ENCODE measurements around the gene GRK5. TPM values are rescaled to one million over a fixed set of nuclear protein-coding genes. Genes with fewer than 3 reads are reported as not detected.
A peak's percentile ranks its signal among the peaks of the same experiment; 100 is the strongest.
"Not testable (repeated sequence)": the region's sequence is repeated elsewhere in the genome, so short reads cannot be mapped to it uniquely, and the experiment has no call there.

Gene GRK5
- total RNA-seq, 1 donor from 2014 or later, result 12.5 TPM

DNA sequence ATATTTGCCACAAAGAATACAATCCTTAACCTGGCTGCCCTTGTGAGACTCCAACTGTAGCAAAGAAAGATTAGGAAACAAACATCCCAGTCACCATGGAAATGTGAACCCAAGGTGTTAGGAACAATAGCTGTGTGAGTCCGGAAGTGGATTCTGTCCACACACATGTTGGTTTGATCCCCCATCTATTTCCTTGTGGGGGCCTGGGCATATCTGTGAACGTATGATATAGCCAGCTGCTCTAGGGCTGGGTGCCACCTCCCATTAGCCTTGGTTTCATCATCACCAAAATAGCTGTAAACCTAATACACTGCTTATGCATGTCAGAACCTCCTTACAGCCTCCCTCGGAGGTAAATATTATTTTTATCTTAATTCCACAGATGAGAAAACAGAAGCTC lies 26.4 kb downstream of the GRK5 start:
- Histone ChIP-seq H3K4me3 (ENCODE audit: low read length in 3 of 3) (no peak overlapping the region), H3K9me3 (ENCODE audit: control insufficient read depth in 3 of 3, low read length in 3 of 3) (no peaks in the 10 kb centered on the region), H3K27ac (ENCODE audit: low read depth, low read length) (peak overlapping the region; percentile 37), H3K27me3 (ENCODE audit: control insufficient read depth in 3 of 3, insufficient read depth in 3 of 3, low read length in 3 of 3) (no peaks in the 10 kb centered on the region), H3K4me1 (ENCODE audit: control insufficient read depth in 3 of 3, insufficient read depth in 3 of 3, low read length in 3 of 3) (peaks cover 19 to 31% (median 26%) of the 10 kb centered on the region in 3 donors), H3K36me3 (ENCODE audit: control insufficient read depth in 3 of 3, insufficient read depth in 3 of 3, low read length in 3 of 3) (no peaks in the 10 kb centered on the region), H3K9ac (ENCODE audit: low read depth in 1 of 3, low read length in 3 of 3) (no peak overlapping the region)

DNA sequence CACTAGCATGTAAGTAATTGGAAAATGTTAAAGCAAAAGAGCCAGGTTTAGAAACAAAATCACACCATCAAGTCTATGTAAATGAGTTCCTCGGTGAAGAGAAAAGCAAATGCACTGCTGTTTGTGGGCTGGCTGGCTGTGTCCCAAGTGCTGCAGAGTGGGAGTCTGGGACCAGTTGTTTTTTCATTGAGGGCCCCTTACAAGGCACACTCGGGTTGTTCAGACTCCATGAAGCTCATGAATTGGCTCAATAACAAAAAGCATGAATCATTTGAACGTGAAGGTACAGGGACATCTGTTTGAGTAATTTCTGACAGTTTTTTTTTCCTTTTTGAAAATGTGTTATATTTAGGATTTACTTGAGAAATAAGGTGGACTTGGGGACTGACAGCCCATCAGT lies 28.0 kb downstream of the GRK5 start:
- no peak overlapping the region for H3K9ac ChIP-seq (ENCODE audit: low read depth in 1 of 3, low read length in 3 of 3)
- H3K4me1 ChIP-seq (ENCODE audit: control insufficient read depth in 3 of 3, insufficient read depth in 3 of 3, low read length in 3 of 3), result peaks cover 19 to 31% (median 26%) of the 10 kb centered on the region in 3 donors
- no peak overlapping the region for H3K4me3 ChIP-seq (ENCODE audit: low read length in 3 of 3)
- H3K36me3 ChIP-seq (ENCODE audit: control insufficient read depth in 3 of 3, insufficient read depth in 3 of 3, low read length in 3 of 3), result no peaks in the 10 kb centered on the region
- H3K9me3 ChIP-seq (ENCODE audit: control insufficient read depth in 3 of 3, low read length in 3 of 3), result no peaks in the 10 kb centered on the region
- no peak overlapping the region for H3K27ac ChIP-seq (ENCODE audit: low read depth, low read length)
- H3K27me3 ChIP-seq (ENCODE audit: control insufficient read depth in 3 of 3, insufficient read depth in 3 of 3, low read length in 3 of 3), result no peaks in the 10 kb centered on the region

DNA sequence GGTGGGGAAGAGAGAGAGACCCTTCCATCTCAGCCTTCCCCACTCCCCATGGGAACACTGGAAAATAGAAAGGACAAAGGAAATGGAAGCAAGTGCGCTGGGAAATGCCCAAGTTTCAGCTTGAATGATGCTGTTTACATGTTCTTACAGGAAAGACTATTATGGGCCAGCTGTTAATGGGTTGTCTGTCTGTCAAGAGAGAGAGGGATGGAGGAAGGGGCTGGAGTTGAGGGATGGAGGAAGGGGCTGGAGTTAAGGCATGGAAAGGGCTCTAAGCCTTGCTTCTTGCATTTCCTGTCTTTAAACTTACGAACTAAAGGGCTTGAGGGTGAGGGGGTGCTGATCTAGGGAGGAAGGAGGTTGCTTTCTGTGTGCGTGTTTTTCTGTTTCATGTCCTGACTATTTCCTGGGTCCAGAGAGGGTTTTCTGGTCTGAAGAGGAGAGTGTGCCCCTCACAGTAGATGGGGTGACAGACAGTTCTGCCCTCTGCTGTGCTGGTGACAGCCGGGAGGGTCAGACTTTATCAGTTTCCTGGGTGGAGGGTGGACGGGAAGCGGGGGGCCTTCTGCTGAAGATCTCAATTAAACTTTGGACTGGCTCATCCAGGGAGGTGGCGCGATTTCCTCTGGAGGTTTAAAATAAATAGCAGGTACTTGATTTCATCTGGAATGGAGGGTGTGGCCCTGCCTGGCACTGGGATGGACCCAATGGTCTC lies 30.5 kb downstream of the GRK5 start:
- Histone ChIP-seq H3K9me3 (ENCODE audit: control insufficient read depth in 3 of 3, low read length in 3 of 3) (no peaks in the 10 kb centered on the region), H3K27ac (ENCODE audit: low read depth, low read length) (peak overlapping the region; percentile 64), H3K4me3 (ENCODE audit: low read length in 3 of 3) (no peak overlapping the region), H3K4me1 (ENCODE audit: control insufficient read depth in 3 of 3, insufficient read depth in 3 of 3, low read length in 3 of 3) (peaks cover 20 to 32% (median 30%) of the 10 kb centered on the region in 3 donors), H3K36me3 (ENCODE audit: control insufficient read depth in 3 of 3, insufficient read depth in 3 of 3, low read length in 3 of 3) (no peaks in the 10 kb centered on the region), H3K27me3 (ENCODE audit: control insufficient read depth in 3 of 3, insufficient read depth in 3 of 3, low read length in 3 of 3) (no peaks in the 10 kb centered on the region), H3K9ac (ENCODE audit: low read depth in 1 of 3, low read length in 3 of 3) (no peak overlapping the region)

DNA sequence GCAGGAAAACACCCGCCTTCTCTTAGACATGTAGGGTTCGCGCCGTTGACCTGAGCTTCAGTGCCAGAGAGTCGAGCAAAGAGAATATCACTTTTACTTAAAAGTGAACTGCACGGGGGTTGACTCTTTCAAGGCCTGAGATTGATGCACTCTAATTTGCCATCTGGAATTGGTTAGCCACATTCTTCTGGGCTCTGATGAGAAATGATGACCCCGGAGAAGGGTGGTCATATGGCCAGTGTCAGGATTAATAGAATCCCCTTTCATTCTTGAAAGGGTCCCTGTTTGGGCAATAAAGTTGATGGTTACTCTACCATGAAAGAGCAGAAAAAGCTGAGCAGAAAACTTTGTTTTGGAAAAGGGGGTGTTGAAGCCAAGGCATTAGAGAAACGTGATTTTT lies 31.2 kb downstream of the GRK5 start:
- no peak overlapping the region for H3K4me3 ChIP-seq (ENCODE audit: low read length in 3 of 3)
- H3K9me3 ChIP-seq (ENCODE audit: control insufficient read depth in 3 of 3, low read length in 3 of 3), result no peaks in the 10 kb centered on the region
- no peaks in the 10 kb centered on the region for H3K27me3 ChIP-seq (ENCODE audit: control insufficient read depth in 3 of 3, insufficient read depth in 3 of 3, low read length in 3 of 3)
- H3K9ac ChIP-seq (ENCODE audit: low read depth in 1 of 3, low read length in 3 of 3), result no peak overlapping the region
- H3K27ac ChIP-seq (ENCODE audit: low read depth, low read length), result peak overlapping the region; percentile 64
- H3K36me3 ChIP-seq (ENCODE audit: control insufficient read depth in 3 of 3, insufficient read depth in 3 of 3, low read length in 3 of 3), result no peaks in the 10 kb centered on the region
- peaks cover 14 to 25% (median 23%) of the 10 kb centered on the region in 3 donors for H3K4me1 ChIP-seq (ENCODE audit: control insufficient read depth in 3 of 3, insufficient read depth in 3 of 3, low read length in 3 of 3)

DNA sequence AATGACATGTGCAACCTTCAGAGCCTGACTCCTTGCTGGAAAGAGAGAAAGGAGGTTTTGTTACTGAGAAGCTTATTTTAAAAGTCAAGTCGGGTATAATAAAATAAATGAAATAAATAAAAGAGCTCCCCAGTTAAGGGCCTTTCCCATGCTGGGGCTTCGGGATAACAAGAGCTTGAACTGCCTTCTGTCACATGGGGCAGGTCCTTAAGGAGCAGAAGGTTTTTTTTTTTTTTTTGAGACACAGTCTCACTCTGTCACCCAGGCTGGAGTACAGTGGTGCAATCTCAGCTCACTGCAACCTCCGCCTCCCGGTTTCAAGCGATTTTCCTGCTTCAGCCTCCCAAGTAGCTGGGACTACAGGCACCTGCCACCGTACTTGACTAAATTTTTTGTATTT lies 31.6 kb downstream of the GRK5 start:
- H3K4me1 ChIP-seq (ENCODE audit: control insufficient read depth in 3 of 3, insufficient read depth in 3 of 3, low read length in 3 of 3), result peaks cover 12 to 21% (median 19%) of the 10 kb centered on the region in 3 donors
- H3K9ac ChIP-seq (ENCODE audit: low read depth in 1 of 3, low read length in 3 of 3); H3K27ac ChIP-seq (ENCODE audit: low read depth, low read length); H3K27me3 ChIP-seq (ENCODE audit: control insufficient read depth in 3 of 3, insufficient read depth in 3 of 3, low read length in 3 of 3); H3K9me3 ChIP-seq (ENCODE audit: control insufficient read depth in 3 of 3, low read length in 3 of 3); H3K36me3 ChIP-seq (ENCODE audit: control insufficient read depth in 3 of 3, insufficient read depth in 3 of 3, low read length in 3 of 3); H3K4me3 ChIP-seq (ENCODE audit: low read length in 3 of 3): not testable (repeated sequence)

DNA sequence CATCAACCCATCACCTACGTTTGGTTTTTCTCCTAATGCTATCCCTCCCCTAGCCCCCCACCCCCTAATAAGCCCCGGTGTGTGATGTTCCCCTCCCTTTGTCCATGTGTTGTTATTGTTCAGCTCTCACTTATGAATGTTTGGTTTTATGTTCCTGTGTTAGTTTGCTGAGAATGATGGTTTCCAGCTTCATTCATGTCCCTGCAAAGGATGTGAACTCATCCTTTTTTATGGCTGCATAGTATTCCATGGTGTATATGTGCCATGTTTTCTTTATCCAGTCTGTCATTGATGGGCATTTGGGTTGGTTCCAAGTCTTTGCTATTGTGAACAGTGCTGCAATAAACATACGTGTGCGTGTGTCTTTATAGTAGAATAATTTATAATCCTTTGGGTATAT lies 32.3 kb downstream of the GRK5 start:
- H3K27ac ChIP-seq (ENCODE audit: low read depth, low read length), result not testable (repeated sequence)

DNA sequence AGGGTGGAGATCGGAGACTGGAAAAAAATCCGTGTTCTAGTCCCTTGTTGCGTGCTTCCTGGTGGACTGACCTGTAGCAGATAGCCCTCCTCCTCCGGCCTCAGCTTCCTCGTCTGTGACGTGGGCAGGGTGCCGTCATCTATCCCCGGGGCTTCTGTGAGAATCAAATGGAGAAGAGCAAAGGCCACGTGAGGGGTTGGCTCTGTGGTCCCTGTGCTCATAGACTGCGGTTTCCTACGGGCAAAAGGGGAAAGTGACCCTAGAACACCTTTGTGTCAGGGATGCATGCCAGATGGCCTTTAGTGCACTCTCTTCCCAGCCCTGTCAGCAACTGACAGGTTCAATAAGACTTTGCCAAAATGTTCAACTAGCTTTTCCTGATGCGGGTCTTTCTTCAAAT lies 33.7 kb downstream of the GRK5 start:
- no peaks in the 10 kb centered on the region for H3K9me3 ChIP-seq (ENCODE audit: control insufficient read depth in 3 of 3, low read length in 3 of 3)
- H3K27me3 ChIP-seq (ENCODE audit: control insufficient read depth in 3 of 3, insufficient read depth in 3 of 3, low read length in 3 of 3), result no peaks in the 10 kb centered on the region
- no peak overlapping the region for H3K4me3 ChIP-seq (ENCODE audit: low read length in 3 of 3)
- H3K9ac ChIP-seq (ENCODE audit: low read depth in 1 of 3, low read length in 3 of 3), result no peak overlapping the region
- H3K27ac ChIP-seq (ENCODE audit: low read depth, low read length), result no peak overlapping the region
- H3K4me1 ChIP-seq (ENCODE audit: control insufficient read depth in 3 of 3, insufficient read depth in 3 of 3, low read length in 3 of 3), result peaks cover 6 to 17% (median 14%) of the 10 kb centered on the region in 3 donors
- H3K36me3 ChIP-seq (ENCODE audit: control insufficient read depth in 3 of 3, insufficient read depth in 3 of 3, low read length in 3 of 3), result no peaks in the 10 kb centered on the region

More for the DNA sequence above, 32.3 kb downstream of the GRK5 start:
- H3K27me3 ChIP-seq (ENCODE audit: control insufficient read depth in 3 of 3, insufficient read depth in 3 of 3, low read length in 3 of 3); H3K9ac ChIP-seq (ENCODE audit: low read depth in 1 of 3, low read length in 3 of 3); H3K9me3 ChIP-seq (ENCODE audit: control insufficient read depth in 3 of 3, low read length in 3 of 3); H3K36me3 ChIP-seq (ENCODE audit: control insufficient read depth in 3 of 3, insufficient read depth in 3 of 3, low read length in 3 of 3); H3K4me3 ChIP-seq (ENCODE audit: low read length in 3 of 3): not testable (repeated sequence)
- peaks cover 12 to 19% (median 17%) of the 10 kb centered on the region in 3 donors for H3K4me1 ChIP-seq (ENCODE audit: control insufficient read depth in 3 of 3, insufficient read depth in 3 of 3, low read length in 3 of 3)

DNA sequence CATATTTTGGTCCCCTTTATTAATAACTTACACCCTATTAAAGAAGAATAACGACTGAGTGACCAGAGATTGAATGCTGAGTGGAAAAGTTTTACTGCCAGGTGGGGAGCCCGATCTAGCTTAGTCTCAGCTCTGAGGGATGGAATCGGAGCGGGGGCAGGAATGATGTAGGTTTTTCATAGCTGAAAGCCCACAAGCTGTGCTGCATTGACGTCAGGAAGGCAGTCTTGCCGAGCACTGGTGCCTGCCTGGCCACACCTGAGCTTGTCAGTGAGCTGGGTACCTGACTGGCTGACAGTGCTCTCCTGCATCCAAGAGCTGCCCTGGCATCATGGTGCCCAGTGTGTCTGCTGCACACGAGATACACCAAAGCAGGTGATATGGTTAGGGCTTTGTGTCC lies 34.8 kb downstream of the GRK5 start:
- Histone ChIP-seq H3K4me1 (ENCODE audit: control insufficient read depth in 3 of 3, insufficient read depth in 3 of 3, low read length in 3 of 3) (peaks cover 12 to 25% (median 18%) of the 10 kb centered on the region in 3 donors), H3K27ac (ENCODE audit: low read depth, low read length) (no peak overlapping the region)

DNA sequence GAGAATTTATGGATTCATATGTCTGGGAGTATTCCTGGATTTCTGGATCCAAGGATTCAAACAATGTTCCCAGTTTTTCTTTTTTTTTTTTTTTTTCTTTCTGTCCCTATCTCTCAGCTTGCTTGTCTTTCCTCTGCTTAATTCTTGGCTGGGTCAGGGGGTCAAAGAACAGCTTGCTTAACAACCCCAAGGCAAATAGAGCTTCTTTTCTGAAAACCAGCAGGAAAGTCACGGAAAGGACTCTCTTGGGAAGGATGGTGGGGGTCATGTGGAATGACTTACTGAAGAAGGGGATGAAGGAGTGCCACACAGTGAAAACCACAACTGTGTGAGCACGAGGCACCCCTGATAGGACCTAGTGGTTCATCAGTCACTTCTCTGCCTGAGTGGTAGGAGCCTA lies 36.1 kb downstream of the GRK5 start:
- Histone ChIP-seq H3K36me3 (ENCODE audit: control insufficient read depth in 3 of 3, insufficient read depth in 3 of 3, low read length in 3 of 3) (no peaks in the 10 kb centered on the region), H3K4me3 (ENCODE audit: low read length in 3 of 3) (no peak overlapping the region), H3K27me3 (ENCODE audit: control insufficient read depth in 3 of 3, insufficient read depth in 3 of 3, low read length in 3 of 3) (no peaks in the 10 kb centered on the region), H3K27ac (ENCODE audit: low read depth, low read length) (no peak overlapping the region), H3K4me1 (ENCODE audit: control insufficient read depth in 3 of 3, insufficient read depth in 3 of 3, low read length in 3 of 3) (peaks cover 9 to 15% (median 10%) of the 10 kb centered on the region in 3 donors), H3K9me3 (ENCODE audit: control insufficient read depth in 3 of 3, low read length in 3 of 3) (no peaks in the 10 kb centered on the region), H3K9ac (ENCODE audit: low read depth in 1 of 3, low read length in 3 of 3) (no peak overlapping the region)

More for the DNA sequence above, 34.8 kb downstream of the GRK5 start:
- Histone ChIP-seq H3K27me3 (ENCODE audit: control insufficient read depth in 3 of 3, insufficient read depth in 3 of 3, low read length in 3 of 3) (no peaks in the 10 kb centered on the region), H3K4me3 (ENCODE audit: low read length in 3 of 3) (no peak overlapping the region), H3K9me3 (ENCODE audit: control insufficient read depth in 3 of 3, low read length in 3 of 3) (no peaks in the 10 kb centered on the region), H3K9ac (ENCODE audit: low read depth in 1 of 3, low read length in 3 of 3) (no peak overlapping the region), H3K36me3 (ENCODE audit: control insufficient read depth in 3 of 3, insufficient read depth in 3 of 3, low read length in 3 of 3) (no peaks in the 10 kb centered on the region)

DNA sequence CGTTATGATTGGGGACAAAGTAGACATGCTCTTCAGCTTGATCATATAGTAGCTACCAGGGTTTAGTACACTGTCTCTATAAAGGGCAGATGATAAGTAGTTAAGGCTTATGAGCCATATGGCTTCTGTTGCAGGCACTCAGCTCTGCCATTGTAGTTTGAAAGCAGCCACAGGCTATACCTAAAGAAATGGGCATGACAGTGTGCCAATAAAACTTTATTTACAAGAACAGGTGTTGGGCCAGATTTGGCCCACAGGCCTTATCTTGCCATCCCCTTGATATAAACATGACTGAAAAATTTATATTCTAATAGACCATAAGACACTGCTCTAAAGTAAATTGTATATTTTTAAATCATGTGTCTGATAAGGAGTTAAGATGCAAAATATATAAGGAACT lies 36.6 kb downstream of the GRK5 start:
- H3K4me3 ChIP-seq (ENCODE audit: low read length in 3 of 3), result no peak overlapping the region
- H3K9me3 ChIP-seq (ENCODE audit: control insufficient read depth in 3 of 3, low read length in 3 of 3), result no peaks in the 10 kb centered on the region
- H3K4me1 ChIP-seq (ENCODE audit: control insufficient read depth in 3 of 3, insufficient read depth in 3 of 3, low read length in 3 of 3), result peaks cover 8 to 14% (median 9%) of the 10 kb centered on the region in 3 donors
- no peaks in the 10 kb centered on the region for H3K27me3 ChIP-seq (ENCODE audit: control insufficient read depth in 3 of 3, insufficient read depth in 3 of 3, low read length in 3 of 3)
- no peaks in the 10 kb centered on the region for H3K36me3 ChIP-seq (ENCODE audit: control insufficient read depth in 3 of 3, insufficient read depth in 3 of 3, low read length in 3 of 3)
- no peak overlapping the region for H3K27ac ChIP-seq (ENCODE audit: low read depth, low read length)
- H3K9ac ChIP-seq (ENCODE audit: low read depth in 1 of 3, low read length in 3 of 3), result no peak overlapping the region

Data from skeletal muscle tissue (tissue), 4 donors.